Measurements from ENCODE around the gene PITPNB.

PITPNB gene

DNA sequence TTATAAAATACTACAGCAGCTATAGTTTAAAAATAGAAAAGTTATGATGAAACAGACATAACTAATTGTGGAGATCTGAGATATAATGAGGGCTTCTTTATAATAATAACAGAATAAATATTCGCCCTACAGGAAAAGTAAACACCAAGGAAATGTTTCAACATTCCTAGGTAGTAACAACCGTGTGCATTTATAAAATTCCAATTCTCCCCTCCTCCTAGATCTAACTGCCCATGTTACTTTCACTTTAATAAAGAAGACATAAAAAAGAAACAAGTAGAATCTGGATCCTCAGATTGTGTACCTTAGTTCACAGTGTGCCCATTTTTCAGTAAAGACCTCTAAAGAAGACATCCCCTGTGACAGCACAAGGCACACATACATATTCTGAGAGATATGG, 59.7 kb downstream of the PITPNB start:
- DNase-seq (ENCODE audit: low spot score) = no peak

DNA sequence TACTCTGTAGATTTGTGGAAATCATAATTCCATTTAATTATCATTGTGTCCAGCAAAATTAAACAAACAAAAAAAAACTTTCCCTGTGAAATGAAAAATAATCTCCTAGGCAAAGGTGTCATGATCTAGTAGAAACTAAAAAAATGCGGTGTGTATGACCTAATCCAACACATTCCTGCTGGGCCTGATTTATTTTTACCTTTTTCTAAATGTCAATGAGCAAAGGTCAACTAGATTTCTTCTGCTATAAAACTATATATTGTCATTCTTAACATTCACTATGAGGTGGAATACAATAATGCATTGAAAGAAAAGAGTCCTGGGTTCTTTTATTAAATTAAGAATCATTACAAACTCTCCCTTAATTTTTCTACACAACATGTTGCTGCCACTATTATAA, 60.4 kb downstream of the PITPNB start:
- no peak for DNase-seq (ENCODE audit: low spot score)

DNA sequence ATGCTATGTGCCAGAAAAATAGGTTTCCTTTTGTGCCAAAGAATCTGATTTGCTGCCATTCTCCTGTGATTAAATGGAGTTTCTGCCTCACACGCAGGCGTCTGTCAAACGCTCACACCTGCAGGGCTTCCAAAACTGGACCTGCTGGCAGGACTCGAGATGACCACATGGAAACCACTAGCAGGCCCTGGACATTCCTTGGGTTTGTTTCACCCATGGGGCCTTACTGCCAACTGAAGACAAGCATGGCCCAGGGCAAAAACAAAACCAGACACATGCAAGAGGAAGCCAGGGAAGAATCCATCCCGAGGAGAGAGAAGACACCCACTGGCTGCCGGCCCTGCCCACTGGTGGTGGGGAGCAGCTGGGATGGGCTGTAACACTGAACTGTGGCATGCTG, 61.6 kb downstream of the PITPNB start:
- no peak for DNase-seq (ENCODE audit: low spot score)

DNA sequence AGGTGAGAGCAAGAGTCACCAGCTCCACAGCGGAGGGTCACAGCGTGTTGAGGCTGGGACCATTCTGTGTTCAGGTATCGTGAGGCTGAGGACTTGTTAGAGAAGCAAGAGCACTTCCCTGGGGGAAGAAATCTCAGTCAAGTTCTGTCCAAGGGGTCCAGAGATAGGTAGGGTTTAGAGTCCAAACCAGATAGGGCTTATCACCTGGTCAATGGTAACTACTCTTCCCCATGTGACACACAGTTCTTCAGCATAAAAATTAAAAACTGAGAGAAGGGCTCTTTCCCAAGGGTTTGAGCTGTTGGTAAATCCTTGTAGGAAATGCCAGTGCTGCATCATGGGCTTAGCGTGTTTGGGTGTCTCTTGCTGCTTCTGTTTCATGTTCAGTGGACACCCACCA, 62.7 kb downstream of the PITPNB start:
- DNase-seq (ENCODE audit: low spot score) = no peak

DNA sequence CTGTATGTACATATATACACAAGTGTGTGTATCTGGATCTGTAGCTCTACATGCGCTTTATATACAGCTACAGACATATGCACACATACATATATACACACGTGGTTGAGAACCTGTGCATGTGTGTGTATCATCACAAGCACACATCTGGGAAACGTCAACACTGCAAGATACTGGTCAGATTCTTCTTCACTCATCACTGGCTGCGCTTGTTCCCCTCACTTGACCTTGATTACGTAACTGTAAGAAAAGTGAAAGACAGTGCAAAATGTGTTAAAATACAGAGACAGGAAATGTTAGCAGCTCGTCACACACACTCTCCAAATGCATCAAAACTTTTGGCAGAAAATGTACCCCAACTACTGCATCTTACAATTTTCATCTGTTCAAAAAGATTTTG, 65.6 kb downstream of the PITPNB start:
- no peak for DNase-seq (ENCODE audit: low spot score)

DNA sequence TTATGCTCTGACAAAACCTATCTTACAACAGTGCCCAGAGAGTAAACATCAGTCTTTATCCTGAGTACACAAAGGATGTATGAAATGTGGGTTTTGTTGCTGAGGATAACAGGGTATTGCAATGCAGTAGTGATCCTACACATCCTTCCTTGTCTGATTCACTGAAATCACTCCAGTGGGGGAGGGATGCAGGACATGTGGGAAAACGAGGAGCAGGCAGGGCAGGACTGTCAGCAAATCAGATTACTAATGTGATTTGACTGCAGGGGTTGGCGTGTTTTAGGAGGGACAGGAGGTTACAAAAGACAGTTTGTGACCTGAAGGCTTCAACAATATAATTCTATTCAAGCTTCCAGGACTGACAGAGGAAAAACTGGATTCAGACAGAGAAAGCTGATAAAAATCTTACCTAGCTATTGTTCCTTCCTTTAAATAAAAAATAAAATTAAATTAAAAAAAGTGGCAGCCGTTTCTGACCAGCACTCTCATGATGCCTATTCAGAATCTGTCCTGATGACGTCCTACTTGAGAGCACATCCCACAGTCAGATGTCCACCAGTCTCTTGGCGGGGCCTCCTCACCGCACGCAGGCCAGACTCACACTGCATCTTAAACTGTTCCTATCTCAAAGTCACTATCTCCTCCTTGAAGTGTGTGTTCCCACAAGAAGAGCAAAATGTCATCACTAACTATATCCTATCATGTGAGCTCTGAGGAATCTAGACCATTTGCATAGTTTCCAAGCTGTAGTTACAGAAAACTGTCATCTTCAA, 66.9 kb downstream of the PITPNB start:
- no peak for DNase-seq (ENCODE audit: low spot score)

DNA sequence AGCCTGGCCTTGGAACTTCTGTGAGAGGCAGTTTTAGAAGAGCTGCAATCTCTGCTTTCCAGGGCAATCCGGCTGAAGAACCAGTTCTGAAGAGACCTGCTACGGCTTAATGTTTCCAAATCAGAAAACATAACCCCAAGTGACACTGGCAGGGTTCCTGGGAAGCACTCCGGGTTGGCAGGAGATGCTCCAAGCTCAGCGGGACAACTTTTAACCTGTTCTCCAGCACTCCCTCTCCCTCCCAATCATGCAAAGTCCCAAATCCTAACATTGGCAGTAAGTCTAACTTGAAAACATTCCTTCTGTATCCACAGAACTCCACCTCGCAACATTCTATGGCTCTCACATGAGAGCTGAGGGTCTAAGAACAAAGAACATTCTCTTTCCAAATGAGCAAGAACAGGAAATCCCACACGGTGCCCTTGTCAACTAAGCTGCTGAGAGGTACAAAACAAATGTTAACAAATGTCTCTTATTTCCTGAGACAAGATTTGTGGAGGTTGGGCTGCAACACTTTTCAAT, 69.0 kb downstream of the PITPNB start:
- no peak for DNase-seq (ENCODE audit: low spot score)

DNA sequence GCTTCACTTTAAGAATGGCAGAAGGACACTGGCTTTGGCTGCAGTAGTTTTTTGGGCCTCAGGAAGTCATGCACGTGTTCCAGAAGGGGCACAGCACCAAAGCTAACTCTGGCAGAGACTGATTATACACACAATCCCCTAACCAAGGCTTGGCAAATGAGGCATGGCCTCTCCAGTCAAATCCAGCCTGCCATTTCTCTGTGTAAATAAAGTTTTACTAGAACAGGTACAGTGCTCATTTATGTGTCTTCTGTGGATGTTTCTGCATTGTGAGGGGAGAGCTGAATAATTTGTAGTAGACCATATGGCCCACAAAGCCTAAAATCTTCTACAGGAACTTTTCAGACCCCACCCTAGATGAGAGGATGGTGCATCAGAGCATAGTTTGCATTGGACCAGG, 71.1 kb downstream of the PITPNB start:
- no peak for DNase-seq (ENCODE audit: low spot score)

DNA sequence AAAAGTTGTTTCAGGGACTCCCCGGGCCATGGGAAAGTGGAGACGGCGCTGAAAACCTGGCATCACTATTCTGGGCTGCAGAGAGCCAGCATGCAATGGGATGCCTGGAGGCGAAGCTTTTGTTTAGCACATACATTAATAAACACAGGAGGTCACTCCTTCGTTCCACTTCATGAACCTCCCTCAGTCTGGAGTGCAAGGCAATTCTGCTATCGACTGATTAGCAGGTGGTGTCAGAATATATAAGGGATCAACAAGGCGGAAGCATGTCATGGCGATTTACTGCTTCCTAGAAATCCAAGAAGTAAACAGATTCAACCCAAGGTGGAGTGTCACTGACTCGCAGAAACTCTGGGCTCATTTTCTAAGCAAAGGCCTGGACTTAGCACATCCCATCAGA, 72.1 kb downstream of the PITPNB start:
- DNase-seq (ENCODE audit: low spot score) = no peak

DNA sequence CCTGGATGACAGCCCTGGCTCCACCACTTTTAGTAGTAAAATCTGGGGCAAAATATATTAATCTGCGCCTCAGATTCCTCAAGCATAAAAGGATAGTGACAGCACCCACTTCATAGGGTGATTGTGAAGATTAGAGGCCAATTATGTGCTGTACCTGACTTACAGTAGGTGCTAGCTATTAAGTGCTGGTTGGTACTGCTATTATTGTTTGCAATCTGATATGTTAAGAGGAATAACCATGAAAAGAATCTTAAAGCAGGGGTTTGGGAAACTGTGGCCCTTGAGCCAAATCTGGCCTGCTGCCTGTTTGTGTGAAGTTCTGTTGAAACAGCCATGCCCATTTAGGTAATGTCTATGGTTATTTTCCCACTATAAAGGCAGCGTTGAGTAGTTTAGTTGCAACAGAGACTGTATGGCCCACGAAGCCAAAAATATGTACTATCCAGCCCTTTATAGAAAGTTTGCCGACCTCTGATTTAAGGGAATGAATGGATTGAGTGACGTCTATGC, 72.8 kb downstream of the PITPNB start:
- DNase-seq (ENCODE audit: low spot score) = no peak

DNA sequence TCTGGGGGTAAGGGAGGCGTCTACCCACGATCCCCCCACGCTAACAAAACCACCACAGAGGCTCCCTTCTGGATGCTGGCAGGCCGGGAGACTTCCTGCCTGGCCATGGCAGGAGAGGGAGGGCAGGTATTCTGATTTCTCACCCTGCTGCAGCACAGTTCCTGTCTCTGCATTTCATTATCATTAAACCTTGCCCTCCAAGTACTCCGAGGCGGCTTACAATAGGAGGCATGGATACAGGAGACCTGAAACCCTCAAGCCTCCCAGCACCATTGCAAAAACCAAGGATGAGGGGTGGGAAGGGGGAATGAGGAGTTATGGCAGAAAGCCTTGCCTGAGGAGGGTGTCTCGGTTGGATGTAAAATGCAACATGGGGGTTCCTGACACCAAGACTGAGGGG, 73.4 kb downstream of the PITPNB start:
- DNase-seq (ENCODE audit: low spot score) = no peak

DNA sequence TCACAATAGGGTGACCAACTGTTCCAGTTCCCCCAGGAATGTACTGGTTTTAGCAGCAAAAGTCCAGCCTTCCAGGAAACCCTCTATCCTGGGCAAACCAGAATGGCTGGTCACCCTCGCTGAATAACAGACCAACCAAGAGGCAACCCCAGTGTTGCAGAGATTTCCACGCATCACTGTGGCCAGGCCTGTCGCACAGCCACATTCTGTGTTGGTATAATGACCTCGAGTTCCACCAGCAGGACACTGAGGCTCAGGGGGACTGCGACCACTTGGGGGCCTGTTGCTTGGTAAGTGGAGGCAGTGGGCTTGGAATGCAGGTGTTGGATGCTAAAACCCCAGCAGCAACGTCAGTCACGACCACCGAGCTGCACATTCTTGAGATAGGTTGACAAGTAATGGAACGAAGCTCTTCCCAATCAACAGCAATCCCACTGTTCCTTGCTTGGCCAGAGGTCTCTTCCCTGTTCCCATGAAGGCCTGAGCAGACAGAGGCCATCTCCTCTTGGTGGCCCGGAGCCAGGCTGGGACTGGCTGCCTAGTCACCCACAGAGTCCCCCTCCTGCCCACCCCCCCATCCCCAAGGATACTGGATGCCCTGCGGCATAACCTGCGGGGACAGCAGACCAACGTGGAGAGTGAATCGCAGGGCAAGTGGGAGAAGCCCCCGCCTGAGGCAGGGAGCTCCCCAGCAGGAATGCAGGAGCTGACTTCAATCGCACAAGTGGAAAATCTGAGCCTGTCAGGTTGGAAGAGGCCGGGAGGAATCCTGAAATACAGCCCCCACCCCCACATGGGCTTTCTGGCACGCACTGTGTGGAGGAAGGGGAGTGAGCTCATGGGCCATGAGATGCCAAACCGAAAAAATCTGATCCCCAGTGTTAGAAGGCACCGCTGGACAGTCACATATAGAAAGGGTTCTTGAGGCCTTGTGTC, 74.1 kb downstream of the PITPNB start:
- DNase-seq (ENCODE audit: low spot score) = no peak

DNA sequence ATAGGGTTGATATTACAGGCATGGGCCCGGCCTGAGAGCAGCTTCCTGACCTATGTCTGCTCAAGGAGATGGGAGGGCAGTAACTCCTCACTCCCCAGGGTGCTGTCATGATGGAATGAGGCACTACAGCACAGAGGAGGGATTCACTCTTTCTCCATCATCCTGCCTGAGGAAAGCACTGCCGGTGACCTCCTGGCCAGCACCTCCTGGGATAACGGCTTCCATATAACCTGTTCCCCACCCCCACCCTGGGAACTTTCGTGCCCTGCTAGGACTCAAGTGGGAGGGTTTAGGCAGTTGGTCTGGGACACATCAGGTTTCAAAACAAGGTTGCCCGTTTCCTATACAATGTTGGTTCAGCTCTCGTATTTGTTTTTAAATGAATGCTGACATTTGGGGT, 74.8 kb downstream of the PITPNB start:
- DNase-seq (ENCODE audit: low spot score) = no peak

DNA sequence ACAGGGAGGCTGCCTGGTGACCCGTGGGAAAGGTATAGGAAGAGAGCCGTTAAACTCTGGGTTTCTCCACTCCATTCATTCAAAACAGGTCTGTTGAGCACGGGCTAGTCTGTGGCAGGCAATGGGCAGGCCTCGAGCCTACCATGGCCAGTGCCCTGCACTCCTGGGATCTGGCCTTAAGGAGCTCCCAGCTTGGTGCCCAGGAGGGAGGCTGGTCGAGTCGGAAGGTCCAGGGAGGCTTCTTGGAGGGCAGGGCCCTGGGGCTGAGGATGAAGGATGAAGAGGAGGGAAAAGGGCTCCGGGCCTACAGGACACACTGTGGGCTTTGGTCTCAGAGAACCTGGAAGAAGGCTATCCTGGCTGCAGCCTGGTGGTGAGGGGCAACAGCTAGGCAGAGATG, 75.6 kb downstream of the PITPNB start:
- no peak for DNase-seq (ENCODE audit: low spot score)

DNA sequence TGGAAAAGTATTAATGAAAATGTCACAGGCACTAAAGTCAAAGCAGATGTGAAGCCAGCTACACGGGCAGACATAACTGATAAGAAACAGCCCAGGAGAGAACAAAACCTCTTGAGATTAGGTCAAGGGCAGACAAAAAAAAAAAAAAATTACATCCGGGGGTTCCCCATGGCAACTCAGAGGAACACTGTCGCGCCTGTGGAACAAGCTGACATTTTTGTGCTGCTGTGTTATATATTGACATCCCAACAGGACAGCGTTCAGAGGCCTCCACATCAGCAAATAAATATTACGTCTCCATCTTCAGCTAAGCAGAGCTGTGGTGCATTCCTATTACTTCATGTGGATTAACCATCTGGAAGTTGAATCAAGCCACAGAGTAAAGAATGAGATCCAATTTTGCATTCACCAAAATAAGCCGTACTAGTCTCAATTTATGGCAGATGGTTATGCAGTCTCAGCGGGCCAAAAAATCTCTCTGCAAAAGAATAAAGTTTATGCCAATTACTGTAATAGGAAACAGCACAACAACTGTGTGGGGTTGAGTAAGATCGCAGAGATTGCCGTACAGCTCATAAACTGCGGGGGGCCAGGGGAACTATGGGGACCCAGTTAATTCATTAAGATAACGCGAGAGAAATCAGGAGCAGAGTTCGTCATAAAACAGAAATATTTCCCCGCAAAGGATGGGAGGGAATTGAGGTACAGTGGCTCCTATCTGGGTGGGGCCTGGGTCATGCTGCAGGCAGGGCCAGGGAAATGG, 76.2 kb downstream of the PITPNB start:
- no peak for DNase-seq (ENCODE audit: low spot score)

DNA sequence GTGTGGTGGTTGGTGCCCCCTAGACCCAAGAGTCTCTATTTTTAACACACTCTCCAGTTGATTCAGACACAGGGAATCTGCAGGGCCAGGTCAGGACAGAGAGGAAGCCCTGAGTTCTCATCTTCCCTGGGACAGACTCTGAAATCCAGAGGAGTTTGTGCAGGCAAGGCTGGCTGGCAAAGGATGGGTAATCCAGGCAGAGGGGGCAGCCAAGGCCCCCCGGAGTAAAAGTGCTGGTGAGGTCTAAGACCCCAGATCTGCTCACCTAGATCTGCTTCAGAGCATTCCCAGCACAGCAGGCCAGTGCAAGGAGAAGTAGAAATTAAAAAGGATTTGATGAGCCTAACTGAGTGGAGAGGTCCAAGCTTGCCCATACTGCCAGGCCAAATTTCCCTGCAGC, 76.9 kb downstream of the PITPNB start:
- no peak for DNase-seq (ENCODE audit: low spot score)

DNA sequence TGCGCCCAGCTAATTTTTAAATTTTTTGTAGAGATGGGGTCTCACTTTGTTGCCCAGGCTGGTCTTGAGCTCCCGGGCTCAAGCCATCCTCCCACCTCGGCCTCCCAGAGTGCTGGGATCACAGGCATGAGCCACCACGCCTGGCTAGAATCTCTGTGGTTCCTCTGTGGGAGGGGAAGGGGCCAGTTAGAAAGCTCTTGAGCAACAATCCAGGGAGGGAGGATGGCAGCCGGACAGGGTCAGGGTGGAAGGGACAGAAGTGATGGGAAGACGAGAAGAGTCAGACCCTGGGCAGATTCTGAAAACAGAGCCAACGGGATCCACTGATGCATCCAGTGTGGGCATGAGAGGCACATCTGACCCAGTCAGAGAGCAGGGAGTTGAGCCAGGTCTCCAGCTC, 78.6 kb downstream of the PITPNB start:
- DNase-seq (ENCODE audit: low spot score) = no peak

DNA sequence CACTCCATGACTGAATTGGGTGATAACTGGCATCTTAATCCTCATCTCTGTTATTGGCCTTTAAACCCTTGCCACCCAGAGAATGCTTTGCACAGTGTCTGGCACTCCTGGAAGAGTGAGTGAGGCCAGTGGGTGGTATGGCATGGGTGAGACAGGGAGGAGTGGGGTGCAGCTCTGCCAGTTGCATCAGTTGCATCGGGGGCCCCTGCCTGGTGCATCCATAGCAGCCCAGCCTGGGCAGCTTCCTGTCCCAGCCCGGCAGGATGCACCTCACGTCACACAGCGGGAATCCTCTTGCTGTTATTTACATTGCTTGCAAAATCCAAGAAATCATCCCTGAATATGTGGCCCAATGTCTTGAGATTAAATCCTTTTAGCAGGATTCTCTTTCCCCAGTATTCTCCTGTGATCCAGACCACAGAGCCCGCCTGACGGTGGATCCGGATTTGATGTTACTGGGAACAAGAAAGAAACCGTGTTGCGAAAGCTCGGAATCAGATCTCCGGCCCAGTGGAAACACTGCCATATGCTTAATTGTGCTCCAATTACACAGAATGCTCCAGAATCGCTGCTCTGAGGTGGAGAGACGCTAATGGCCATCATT, 79.9 kb downstream of the PITPNB start:
- no peak for DNase-seq (ENCODE audit: low spot score)

DNA sequence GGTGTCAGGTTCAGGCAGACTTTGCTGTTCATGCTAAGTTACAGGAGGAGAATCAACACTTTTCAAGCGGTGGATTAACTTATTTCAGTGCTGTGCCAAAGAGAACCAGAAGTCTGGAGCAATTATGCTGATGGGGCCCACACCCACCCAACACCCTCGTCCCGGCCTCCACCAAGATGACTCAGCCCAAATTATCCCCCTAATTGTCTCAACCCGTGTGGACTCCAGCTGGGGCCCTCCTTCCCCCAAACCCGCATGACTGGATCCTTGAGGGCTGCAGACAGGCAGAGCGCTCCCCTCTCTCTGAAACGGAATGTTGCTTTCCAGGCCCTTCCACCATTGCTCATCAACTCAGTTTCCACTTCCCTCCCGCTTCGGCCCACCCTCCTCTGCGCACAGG, 82.9 kb downstream of the PITPNB start:
- no peak for DNase-seq (ENCODE audit: low spot score)

DNA sequence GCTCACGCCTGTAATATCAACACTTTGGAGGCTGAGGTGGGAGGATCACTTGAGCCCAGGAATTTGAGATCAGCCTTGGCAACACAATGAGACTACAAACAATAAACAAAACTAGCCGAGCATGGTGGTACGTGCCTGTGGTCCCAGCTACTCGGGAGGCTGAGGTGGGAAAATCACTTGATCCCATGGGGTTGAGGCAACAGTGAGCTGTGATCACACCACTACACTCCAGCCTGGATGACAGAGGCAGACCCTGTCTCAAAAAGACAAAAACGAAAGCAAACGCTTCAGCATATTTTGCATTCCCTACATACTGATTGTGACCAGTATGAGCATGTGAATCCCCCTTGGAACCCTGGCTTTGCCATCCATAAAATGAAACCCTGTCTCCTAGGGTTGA, 83.6 kb downstream of the PITPNB start:
- DNase-seq (ENCODE audit: low spot score) = no peak

DNA sequence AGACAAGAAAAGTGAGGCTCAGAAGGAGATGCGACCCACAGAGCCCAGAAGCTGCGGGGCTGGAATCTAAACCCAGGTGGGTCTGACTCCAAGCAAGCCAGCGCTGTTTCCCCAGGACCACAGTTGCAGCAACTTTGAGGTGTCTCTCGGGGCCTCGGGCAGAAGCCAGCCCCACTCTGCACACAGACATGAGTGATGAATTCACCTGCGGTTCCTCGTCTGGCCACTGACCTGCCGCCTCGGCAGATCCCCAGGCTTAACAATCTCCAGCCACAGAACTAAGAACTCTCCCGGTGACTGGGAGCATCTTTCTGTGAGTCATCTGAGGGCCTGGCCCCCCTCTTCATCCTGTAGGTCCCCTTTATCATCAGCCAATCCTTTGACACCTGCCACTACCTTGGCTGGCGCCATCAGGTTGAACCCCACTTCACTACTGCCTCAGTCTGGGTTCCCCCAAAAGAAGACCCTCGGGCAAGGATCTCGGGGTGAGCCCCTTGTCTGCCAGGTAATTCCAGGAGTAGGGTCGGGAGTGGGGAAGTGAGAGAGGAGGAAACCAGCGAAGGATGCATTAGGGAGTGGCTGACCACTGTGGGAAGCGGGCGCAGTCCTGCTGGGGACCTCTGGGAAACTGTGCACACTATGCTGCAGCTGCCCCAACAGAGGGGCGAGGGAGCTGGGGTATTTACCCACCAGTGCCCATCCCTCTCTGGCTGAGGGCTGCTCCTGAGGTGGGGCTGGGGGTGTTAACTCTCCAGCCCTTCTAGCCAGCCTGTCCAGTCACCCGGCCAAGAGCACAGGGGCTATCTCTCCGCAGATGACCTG, 84.5 kb downstream of the PITPNB start:
- DNase-seq (ENCODE audit: low spot score) = no peak

All from HuH-7 (cell line).